Nasal cavity respiratory epithelium epithelial cell of viscerocranial mucosa (primary cell): Measurements from ENCODE around the gene IFI27L2. TPM values are rescaled to one million over a fixed set of nuclear protein-coding genes. Genes with fewer than 3 reads are reported as not detected.

ENCODE experiments used
- total RNA-seq: library from RNA; depleted of rRNA; stranded (reverse); fragments of >200 nt; gene quantifications from 2 replicates; pipeline ENCODE4 v1.2.3, GENCODE V29; 2014

IFI27L2 gene, protein sequence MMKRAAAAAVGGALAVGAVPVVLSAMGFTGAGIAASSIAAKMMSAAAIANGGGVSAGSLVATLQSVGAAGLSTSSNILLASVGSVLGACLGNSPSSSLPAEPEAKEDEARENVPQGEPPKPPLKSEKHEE
- 39.5 and 43.1 TPM in 2 replicates for total RNA-seq

DNA sequence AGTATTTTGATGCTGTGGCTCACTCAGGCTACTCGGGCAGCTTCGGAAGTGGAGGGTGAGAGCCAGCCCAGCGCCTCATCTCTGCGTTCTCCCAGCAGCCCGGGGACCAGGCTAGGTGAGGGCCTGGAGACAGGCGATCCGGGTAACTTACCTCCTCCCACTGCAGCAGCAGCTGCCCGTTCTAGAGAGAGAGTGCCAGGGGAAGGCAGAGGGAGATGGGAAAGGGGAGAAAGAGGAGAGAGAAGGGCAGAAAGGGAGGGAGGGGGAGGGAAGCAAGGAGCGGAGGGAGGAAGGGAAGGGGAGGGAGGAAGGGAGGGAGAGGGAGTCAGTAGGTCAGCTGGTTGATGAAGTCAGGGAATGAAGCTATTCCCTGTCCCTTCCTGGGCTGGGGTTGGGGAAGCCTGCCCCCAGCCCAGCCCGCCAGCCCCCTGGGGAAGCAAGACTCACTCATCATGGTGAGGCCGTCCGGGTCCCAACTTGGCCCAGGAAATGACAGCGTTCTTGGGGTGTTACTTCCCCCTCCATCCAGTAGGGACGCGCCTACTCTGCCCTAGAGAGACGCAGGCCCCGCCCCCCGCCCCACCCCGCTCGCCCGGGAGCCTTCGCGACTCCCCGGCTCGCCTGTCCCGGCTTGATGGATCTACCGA, at the start of gene IFI27L2:
Gene IFI27L2, minus strand, starts transcription at position 494 of the 647 bp plus-strand sequence. Its CDS starts 40 bp downstream, at position 454.

DNA sequence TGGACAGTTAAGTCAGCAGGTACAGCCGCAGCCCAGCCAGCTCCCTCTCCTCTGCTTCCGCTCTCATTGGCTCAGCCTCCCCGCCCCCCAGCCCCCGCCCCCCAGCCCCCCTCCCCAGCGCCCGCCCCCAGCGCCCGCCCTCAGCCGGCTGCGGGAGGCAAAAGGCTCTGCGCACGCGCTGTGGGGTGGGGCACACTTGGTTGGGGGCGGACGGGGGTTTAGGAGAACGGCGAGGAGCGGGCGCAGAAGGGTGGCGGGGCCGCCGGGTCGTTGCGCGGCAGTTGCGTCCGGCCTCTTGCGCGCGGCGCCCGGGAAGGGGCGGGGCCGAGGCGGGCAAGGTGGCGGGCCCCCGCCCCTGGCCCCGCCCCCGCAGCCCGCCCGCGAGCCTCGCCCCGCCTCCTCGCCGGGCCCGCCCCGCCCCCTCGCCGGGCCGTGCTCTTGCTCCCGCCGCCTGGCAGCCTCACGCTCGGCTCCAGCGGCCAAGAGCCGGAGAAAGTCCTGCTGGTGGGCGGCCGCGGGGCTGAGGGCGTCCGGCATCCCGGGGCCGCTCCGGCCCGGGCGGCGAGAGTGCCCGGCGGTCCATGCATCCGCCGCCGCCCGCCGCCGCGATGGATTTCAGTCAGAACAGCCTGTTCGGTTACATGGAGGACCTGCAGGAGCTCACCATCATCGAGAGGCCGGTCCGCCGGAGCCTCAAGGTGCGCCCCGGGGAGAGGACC, 44.6 kb upstream of the IFI27L2 start, which contains the start of gene PPP4R4:
Gene PPP4R4, plus strand, starts transcription at position 438 of the 719 bp plus-strand sequence. Its CDS starts 144 bp downstream, at position 582.

GRCh38 chr14:94110552-94111181, 18.7 kb downstream of the IFI27L2 start, which contains the start of gene IFI27:
IFI27 (plus strand) TSS chr14:94110736.

DNA sequence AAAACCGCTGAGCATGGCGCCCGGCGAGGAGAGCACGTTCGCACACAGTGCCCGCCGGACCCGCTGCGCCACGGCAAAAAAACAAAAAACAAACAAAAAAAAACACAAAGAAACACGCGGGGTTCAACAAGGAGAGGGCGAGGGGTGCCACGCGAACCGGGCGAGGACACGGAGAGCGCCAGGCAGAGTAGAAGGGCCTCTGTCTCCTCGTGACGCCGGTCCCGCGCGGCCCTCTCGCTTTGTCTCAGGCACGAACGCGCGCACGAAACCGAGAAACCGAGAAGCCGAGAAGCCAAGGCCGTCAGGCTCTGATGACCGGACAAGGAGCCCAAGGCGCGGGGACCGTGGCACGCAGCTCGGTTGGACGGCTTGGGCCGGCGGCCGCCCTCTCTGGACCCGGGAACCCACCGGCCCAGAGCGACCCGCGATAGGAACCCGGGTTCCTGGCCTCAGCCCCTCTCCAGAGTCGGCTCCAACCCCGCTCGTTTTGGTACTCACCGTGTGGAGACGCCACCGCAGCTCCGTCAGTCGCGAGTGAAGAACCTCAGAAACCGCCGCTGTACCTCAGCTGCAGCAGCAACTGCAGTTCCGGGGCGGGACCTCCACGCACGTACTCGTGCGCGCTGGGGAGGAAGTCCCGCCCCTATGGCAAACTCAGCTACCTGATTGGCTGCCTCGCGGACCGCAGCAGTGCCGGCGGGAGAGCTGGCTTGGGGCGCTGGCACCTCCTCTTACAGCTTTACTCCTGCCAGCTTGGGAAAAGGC, 48.6 kb downstream of the IFI27L2 start, which contains the start of the genes DDX24 and IFI27L1:
Gene DDX24, minus strand, starts transcription at position 582 of the 765 bp plus-strand sequence. CDS start 1,460 bp downstream, outside the sequence.
Gene IFI27L1, plus strand, starts transcription at position 690 of the 765 bp plus-strand sequence. CDS start 15,628 bp downstream, outside the sequence.

Other genes with a start within 250 kb of the IFI27L2 start
- gene FAM181A, start 202.3 kb downstream of the IFI27L2 start, total RNA-seq = not detected in 2 replicates
- gene ASB2, start 153.0 kb downstream of the IFI27L2 start, total RNA-seq = under 0.01 and 0.43 TPM in 2 replicates
- gene CCDC197, start 132.3 kb downstream of the IFI27L2 start, total RNA-seq = not detected in 2 replicates
- gene OTUB2, start 103.3 kb downstream of the IFI27L2 start, total RNA-seq = 2.7 and 4.2 TPM in 2 replicates
- 83.7 and 160 TPM in 2 replicates for gene DDX24, start 48.4 kb downstream of the IFI27L2 start, total RNA-seq
- 5.0 and 9.2 TPM in 2 replicates for gene IFI27L1, start 48.3 kb downstream of the IFI27L2 start, total RNA-seq
- 41.1 and 53.0 TPM in 2 replicates for gene IFI27, start 18.9 kb downstream of the IFI27L2 start, total RNA-seq
- gene PPP4R4, start 44.7 kb upstream of the IFI27L2 start, total RNA-seq = 15.9 and 17.4 TPM in 2 replicates
- not detected in 2 replicates for gene SERPINA10, start 163.7 kb upstream of the IFI27L2 start, total RNA-seq
- gene SERPINA6, start 193.7 kb upstream of the IFI27L2 start, total RNA-seq = not detected in 2 replicates
- gene SERPINA2, start 237.1 kb upstream of the IFI27L2 start, total RNA-seq = not detected in 2 replicates